ENCODE results near the gene BCORL1.

The BCORL1 gene

GRCh38 chrX:129982300-129983251 lies at the start of gene BCORL1:
Gene BCORL1, plus strand, starts transcription at chrX:129982635. Its CDS starts 22,597 bp downstream, at chrX:130005232.
- DNase-seq: peak; percentile 89

- DNase-seq: peak; percentile 18
Observed at GRCh38 chrX:129932821-129933321, 49.6 kb upstream of the BCORL1 start.

GRCh38 chrX:129933700-129934099 lies 48.7 kb upstream of the BCORL1 start:
- DNase-seq: no peak

GRCh38 chrX:129934461-129934860 lies 48.0 kb upstream of the BCORL1 start:
- no peak for DNase-seq

GRCh38 chrX:129934952-129935351 lies 47.5 kb upstream of the BCORL1 start:
- DNase-seq: no peak

- DNase-seq: no peak
Observed at GRCh38 chrX:129938081-129938480, 44.4 kb upstream of the BCORL1 start.

- DNase-seq: no peak
Observed at GRCh38 chrX:129939986-129940385, 42.4 kb upstream of the BCORL1 start.

- DNase-seq: no peak
Observed at GRCh38 chrX:129940721-129941120, 41.7 kb upstream of the BCORL1 start.

- DNase-seq: no peak
Observed at GRCh38 chrX:129945131-129945530, 37.3 kb upstream of the BCORL1 start.

GRCh38 chrX:129953334-129953648 lies 29.1 kb upstream of the BCORL1 start:
- DNase-seq: no peak

GRCh38 chrX:129953881-129954280 lies 28.6 kb upstream of the BCORL1 start:
- no peak for DNase-seq

GRCh38 chrX:129954804-129955203 lies 27.6 kb upstream of the BCORL1 start:
- no peak for DNase-seq

- DNase-seq: no peak
Observed at GRCh38 chrX:129955682-129956081, 26.8 kb upstream of the BCORL1 start.

- DNase-seq: no peak
Observed at GRCh38 chrX:129956145-129956544, 26.3 kb upstream of the BCORL1 start.

- no peak for DNase-seq
Observed at GRCh38 chrX:129956765-129957164, 25.7 kb upstream of the BCORL1 start.

GRCh38 chrX:129957241-129958082 lies 25.0 kb upstream of the BCORL1 start:
- peak; percentile 59 for DNase-seq

GRCh38 chrX:129958083-129958465 lies 24.4 kb upstream of the BCORL1 start:
- no peak for DNase-seq

- DNase-seq: no peak
Observed at GRCh38 chrX:129958814-129959492, 23.5 kb upstream of the BCORL1 start.

GRCh38 chrX:129959493-129959832 lies 23.0 kb upstream of the BCORL1 start:
- DNase-seq: no peak

- peak; percentile 80 for DNase-seq
Observed at GRCh38 chrX:129961180-129962083, 21.0 kb upstream of the BCORL1 start.

- DNase-seq: no peak
Observed at GRCh38 chrX:129963729-129964128, 18.7 kb upstream of the BCORL1 start.

- DNase-seq: no peak
Observed at GRCh38 chrX:129965166-129965565, 17.3 kb upstream of the BCORL1 start.
